Kidney (tissue), 14 donors: ENCODE data around the gene CHD6. TPM values are rescaled to one million over a fixed set of nuclear protein-coding genes. Genes with fewer than 3 reads are reported as not detected.
"Not testable (repeated sequence)": the region's sequence is repeated elsewhere in the genome, so short reads cannot be mapped to it uniquely, and the experiment has no call there.

Experiments
- DNase-seq, 5 donors: peaks; one replicate each; pipeline ENCODE4 v3.0.0-alpha.2; 2013 to 2020
- FAIRE-seq: peaks from 2 replicates; lab custom pipeline; 2012; peaks lifted over from hg19 to GRCh38; lab: Jason Lieb, UNC
- H3K27ac ChIP-seq, 2 donors: one replicate each; pipeline ENCODE4 v1.7.0; 2013; ENCODE audit warnings: low read depth in 2 of 2, low read length in 2 of 2, inconsistent platforms in 1 of 2
- H3K27me3 ChIP-seq: one replicate; pipeline ENCODE4 v1.7.1; 2013; ENCODE audit warnings: low read length, inconsistent platforms; ENCODE audit not compliant: control insufficient read depth, insufficient read depth
- H3K36me3 ChIP-seq, 3 donors: one replicate each; pipeline versions ENCODE4 v1.7.0 to v1.7.1; 2013; ENCODE audit warnings: low read length in 3 of 3, control low read depth in 1 of 3, inconsistent platforms in 1 of 3; ENCODE audit not compliant: insufficient read depth in 3 of 3, control insufficient read depth in 2 of 3
- H3K4me1 ChIP-seq, 3 donors: one replicate each; pipeline versions ENCODE4 v1.7.0 to v1.7.1; 2013; ENCODE audit warnings: low read length in 3 of 3, inconsistent platforms in 1 of 3, low read depth in 1 of 3; ENCODE audit not compliant: control insufficient read depth in 2 of 3, insufficient read depth in 2 of 3
- H3K4me3 ChIP-seq, 3 donors: one replicate each; pipeline versions ENCODE4 v1.7.0 to v1.8.1; 2013; ENCODE audit warnings: low read length in 3 of 3, control low read depth in 1 of 3, inconsistent platforms in 1 of 3
- H3K9ac ChIP-seq, 3 donors: one replicate each; pipeline versions ENCODE4 v1.7.0 to v1.7.1; 2013; ENCODE audit warnings: low read length in 3 of 3, control low read depth in 1 of 3, inconsistent platforms in 1 of 3
- H3K9me3 ChIP-seq, 3 donors: one replicate each; pipeline versions ENCODE4 v1.7.0 to v1.7.1; 2013; ENCODE audit warnings: low read length in 3 of 3, control low read depth in 1 of 3, inconsistent platforms in 1 of 3; ENCODE audit not compliant: control insufficient read depth in 2 of 3, insufficient read depth in 1 of 3
- CTCF ChIP-seq: IDR thresholded peaks from 3 replicates; pipeline ENCODE4 v1.5.1; 2012; ENCODE audit warnings: mild to moderate bottlenecking, moderate library complexity, borderline replicate concordance; ENCODE audit not compliant: insufficient read depth; ENCODE audit errors: extremely low read depth
- intact Hi-C: fragments of 100-400 bp; cut with DNase I; formaldehyde crosslinking; loops from one replicate; pipeline ENCODE4 v1.11.1; 2022
- polyA plus RNA-seq: library from polyadenylated mRNA; stranded (reverse); fragments of 350-450 nt; fragmentation: Illumina TruSeq; extraction: RNeasy Lipid Tissue Mini Kit (QIAGEN cat#74804); gene quantifications from one replicate; pipeline ENCODE4 v1.2.3, GENCODE V29; 2014; ENCODE audit warnings: low read depth, low replicate concordance; ENCODE audit not compliant: insufficient read depth
- total RNA-seq: library from RNA; stranded (reverse); fragmentation: NEBNext Ultra II Directional; extraction: Animal tissue kit (Norgen Biotek cat#: 25700); gene quantifications from one replicate; pipeline ENCODE4 v1.2.1, GENCODE V29; 2021
- donor health status: control.
- donor health status: control.
- donor health status: control.
- donor health status: control.
- donor health status: control.
- donor health status: DM: yes; HTN: yes; CAD: no.
- donor health status: Normal renal cell carcinoma (clear cell type).

The CHD6 gene
- total and polyA plus RNA-seq, 2 donors from 2014 or later: 4.5 to 53.5 TPM

- Histone ChIP-seq H3K9ac (no peak overlapping the region), H3K9me3 (peaks cover 0 to 3% (median 0%) of the 10 kb centered on the region in 3 donors), H3K4me3 (no peak overlapping the region), H3K27me3 (no peaks in the 10 kb centered on the region), H3K27ac (no peak overlapping the region), H3K4me1 (peaks cover 0 to 6% (median 0%) of the 10 kb centered on the region in 3 donors), H3K36me3 (peaks cover 0 to 3% (median under 1%) of the 10 kb centered on the region in 3 donors)
- no peak for TF ChIP-seq CTCF
- DNase-seq (no peak), FAIRE-seq (no peak)
- intact Hi-C loops: no loop called here
Observed at GRCh38 chr20:41537865-41538264, 80.3 kb downstream of the CHD6 start.

DNA sequence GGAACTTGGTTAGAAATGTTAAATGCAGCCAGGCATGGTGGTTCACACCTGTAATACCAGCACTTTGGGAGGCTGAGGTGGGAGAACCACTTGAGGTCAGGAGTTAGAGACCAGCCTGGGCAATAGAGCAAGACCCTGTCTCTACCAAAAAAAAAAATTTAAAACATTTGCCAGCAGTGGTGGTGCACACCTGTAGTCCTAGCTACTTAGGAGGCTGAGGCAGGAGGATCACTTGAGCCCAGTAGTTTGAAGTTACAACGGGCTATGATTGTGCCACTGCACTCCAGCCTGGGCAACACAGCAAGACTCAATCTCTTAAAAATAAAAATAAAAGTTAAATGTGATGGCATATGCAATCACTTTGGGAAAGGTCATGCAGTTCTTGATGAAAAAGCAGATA is 82.6 kb downstream of the CHD6 start:
- intact Hi-C loops, DNase-seq, H3K27ac ChIP-seq, FAIRE-seq, H3K9me3 ChIP-seq, H3K36me3 ChIP-seq, H3K27me3 ChIP-seq, H3K4me3 ChIP-seq, H3K4me1 ChIP-seq, H3K9ac ChIP-seq: not testable (repeated sequence)

GRCh38 chr20:41534842-41535241 is 83.3 kb downstream of the CHD6 start:
- peaks cover 0 to 6% (median 3%) of the 10 kb centered on the region in 3 donors for H3K4me1 ChIP-seq
- peaks cover 0 to 3% (median 0%) of the 10 kb centered on the region in 3 donors for H3K9me3 ChIP-seq
- H3K9ac ChIP-seq: no peak overlapping the region
- H3K4me3 ChIP-seq: no peak overlapping the region
- no peak overlapping the region for H3K27ac ChIP-seq
- TF ChIP-seq CTCF: no peak
- no peak for FAIRE-seq
- no peak for DNase-seq
- no peaks in the 10 kb centered on the region for H3K27me3 ChIP-seq
- H3K36me3 ChIP-seq: peaks cover 0 to 10% (median 3%) of the 10 kb centered on the region in 3 donors
- intact Hi-C loops: no loop called here

GRCh38 chr20:41534170-41534569 is 84.0 kb downstream of the CHD6 start:
- Histone ChIP-seq H3K27me3 (no peaks in the 10 kb centered on the region), H3K9me3 (peaks cover 0 to 3% (median 0%) of the 10 kb centered on the region in 3 donors), H3K9ac (no peak overlapping the region), H3K36me3 (peaks cover 0 to 10% (median 3%) of the 10 kb centered on the region in 3 donors), H3K27ac (no peak overlapping the region), H3K4me1 (peaks cover 0 to 4% (median 3%) of the 10 kb centered on the region in 3 donors), H3K4me3 (no peak overlapping the region)
- DNase-seq: no peak
- intact Hi-C loops: no loop called here
- no peak for TF ChIP-seq CTCF
- no peak for FAIRE-seq
